DOHH2 (cell line): ENCODE measurements around the gene VWA3B.

Experiments used
- H3F3A ChIP-seq: fragments of 200-600 bp; sonication (generic), shearing (Covaris generic); 2 replicates; pipeline ENCODE4 v1.6.0; 2016; ENCODE audit warnings: antibody characterized with exemption, mild to moderate bottlenecking; ENCODE audit not compliant: control insufficient read depth, insufficient read depth
- H3K27ac ChIP-seq: fragments of 200-600 bp; sonication (generic); 2 replicates; pipeline ENCODE4 v1.5.1; 2014; ENCODE audit warnings: low read depth, mild to moderate bottlenecking, low read length, moderate library complexity
- H3K27me3 ChIP-seq: fragments of 200-600 bp; sonication (generic); 2 replicates; pipeline ENCODE4 v1.6.1; 2014; ENCODE audit warnings: mild to moderate bottlenecking, low read length, mixed read lengths; ENCODE audit not compliant: control insufficient read depth
- H3K36me3 ChIP-seq: fragments of 200-600 bp; sonication (generic); 2 replicates; pipeline ENCODE4 v1.6.1; 2014; ENCODE audit warnings: mild to moderate bottlenecking, low read length, moderate library complexity, mixed read lengths; ENCODE audit not compliant: control insufficient read depth
- H3K4me1 ChIP-seq: fragments of 200-600 bp; sonication (generic); 2 replicates; pipeline ENCODE4 v1.6.1; 2014; ENCODE audit warnings: mild to moderate bottlenecking, low read length, mixed read lengths; ENCODE audit not compliant: control insufficient read depth
- H3K4me2 ChIP-seq: fragments of 200-600 bp; sonication (generic); 2 replicates; pipeline ENCODE4 v1.6.0; 2014; ENCODE audit warnings: mild to moderate bottlenecking, low read length, moderate library complexity
- H3K4me3 ChIP-seq: fragments of 200-600 bp; sonication (generic); 2 replicates; pipeline ENCODE4 v1.5.1; 2014; ENCODE audit warnings: mild to moderate bottlenecking, low read length, mixed read lengths
- H3K79me2 ChIP-seq: fragments of 200-600 bp; sonication (generic); 2 replicates; pipeline ENCODE4 v1.6.1; 2014; ENCODE audit warnings: mild to moderate bottlenecking, low read length, mixed read lengths; ENCODE audit not compliant: control insufficient read depth
- H3K9me2 ChIP-seq: fragments of 200-600 bp; sonication (generic); replicated peaks from 2 replicates; pipeline ENCODE4 v1.6.1; 2014; ENCODE audit warnings: mild to moderate bottlenecking, low read length, mixed read lengths; ENCODE audit not compliant: control insufficient read depth
- H3K9me3 ChIP-seq: fragments of 200-600 bp; sonication (generic); 2 replicates; pipeline ENCODE4 v1.6.1; 2014; ENCODE audit warnings: antibody characterized with exemption, low read length, mixed read lengths; ENCODE audit not compliant: control insufficient read depth, insufficient read depth
- H4K20me1 ChIP-seq: fragments of 200-600 bp; sonication (generic); 2 replicates; pipeline ENCODE4 v1.6.0; 2014; ENCODE audit warnings: low read depth, mild to moderate bottlenecking, antibody characterized with exemption, low read length, moderate library complexity; ENCODE audit not compliant: control insufficient read depth, insufficient read depth
- CTCF ChIP-seq: fragments of 200-600 bp; sonication (generic); IDR thresholded peaks from one replicate; pipeline ENCODE4 v1.5.1; 2014; ENCODE audit warnings: antibody characterized with exemption, mild to moderate bottlenecking, low read depth, low read length; ENCODE audit not compliant: poor library complexity, severe bottlenecking
- EZH2phosphoT487 ChIP-seq: fragments of 200-600 bp; sonication (generic); IDR thresholded peaks from 2 replicates; pipeline ENCODE4 v1.6.1; 2017; ENCODE audit warnings: borderline replicate concordance, mild to moderate bottlenecking, antibody characterized with exemption, low read length, moderate library complexity, mixed read lengths

The VWA3B gene

GRCh38 chr2:98118161-98118560 is 31.2 kb downstream of the VWA3B start:
- no peaks in the 10 kb centered on the region for H4K20me1 ChIP-seq
- H3K79me2 ChIP-seq = no peaks in the 10 kb centered on the region
- no peak for TF ChIP-seq EZH2phosphoT487
- TF ChIP-seq CTCF = no peak
- H3K27me3 ChIP-seq = no peaks in the 10 kb centered on the region
- no peaks in the 10 kb centered on the region; the same call in 1 of the 2 replicates for H3K9me2 ChIP-seq
- H3K9me3 ChIP-seq = no peaks in the 10 kb centered on the region
- H3K4me3 ChIP-seq = no peak overlapping the region
- H3F3A ChIP-seq = no peaks in the 10 kb centered on the region
- no peak overlapping the region for H3K27ac ChIP-seq
- no peak overlapping the region for H3K4me2 ChIP-seq
- no peaks in the 10 kb centered on the region for H3K36me3 ChIP-seq
- H3K4me1 ChIP-seq = peaks cover 2% of the 10 kb centered on the region

- peaks cover 9% of the 10 kb centered on the region for H3K4me1 ChIP-seq
- TF ChIP-seq CTCF = no peak
- TF ChIP-seq EZH2phosphoT487 = no peak
- H3K36me3 ChIP-seq = no peaks in the 10 kb centered on the region
These were observed 31.9 kb downstream of the VWA3B start for GRCh38 chr2:98118852-98119251.

GRCh38 chr2:98121149-98121548 is 34.2 kb downstream of the VWA3B start:
- H3K27ac ChIP-seq = no peak overlapping the region
- H3K36me3 ChIP-seq = no peaks in the 10 kb centered on the region
- H3K4me1 ChIP-seq = peaks cover 13% of the 10 kb centered on the region
- H3K79me2 ChIP-seq = no peaks in the 10 kb centered on the region
- no peak overlapping the region for H3K4me2 ChIP-seq
- TF ChIP-seq CTCF (no peak), EZH2phosphoT487 (no peak)
- no peaks in the 10 kb centered on the region; the same call in 1 of the 2 replicates for H3K9me2 ChIP-seq
- no peaks in the 10 kb centered on the region for H3K9me3 ChIP-seq
- no peaks in the 10 kb centered on the region for H3F3A ChIP-seq
- H3K27me3 ChIP-seq = no peaks in the 10 kb centered on the region
- no peak overlapping the region for H3K4me3 ChIP-seq
- H4K20me1 ChIP-seq = no peaks in the 10 kb centered on the region

More at GRCh38 chr2:98118852-98119251, 31.9 kb downstream of the VWA3B start:
- no peak overlapping the region for H3K27ac ChIP-seq
- H3F3A ChIP-seq = no peaks in the 10 kb centered on the region
- H3K9me2 ChIP-seq = no peaks in the 10 kb centered on the region; the same call in 1 of the 2 replicates
- no peak overlapping the region for H3K4me2 ChIP-seq
- H3K79me2 ChIP-seq = no peaks in the 10 kb centered on the region
- no peaks in the 10 kb centered on the region for H4K20me1 ChIP-seq
- H3K27me3 ChIP-seq = no peaks in the 10 kb centered on the region
- no peak overlapping the region for H3K4me3 ChIP-seq
- H3K9me3 ChIP-seq = no peaks in the 10 kb centered on the region
